Fibroblast of skin of left quadriceps (primary cell): ENCODE data around the gene LAMTOR4.
A peak's percentile ranks its signal among the peaks of the same experiment; 100 is the strongest.
"Not testable (repeated sequence)": the region's sequence is repeated elsewhere in the genome, so short reads cannot be mapped to it uniquely, and the experiment has no call there.

ENCODE experiments used
- DNase-seq, 2 experiments: peaks; one replicate each; pipeline ENCODE4 v3.0.0-alpha.2; 2013; ENCODE audit warnings: low read depth in 2 of 2

The LAMTOR4 gene

DNA sequence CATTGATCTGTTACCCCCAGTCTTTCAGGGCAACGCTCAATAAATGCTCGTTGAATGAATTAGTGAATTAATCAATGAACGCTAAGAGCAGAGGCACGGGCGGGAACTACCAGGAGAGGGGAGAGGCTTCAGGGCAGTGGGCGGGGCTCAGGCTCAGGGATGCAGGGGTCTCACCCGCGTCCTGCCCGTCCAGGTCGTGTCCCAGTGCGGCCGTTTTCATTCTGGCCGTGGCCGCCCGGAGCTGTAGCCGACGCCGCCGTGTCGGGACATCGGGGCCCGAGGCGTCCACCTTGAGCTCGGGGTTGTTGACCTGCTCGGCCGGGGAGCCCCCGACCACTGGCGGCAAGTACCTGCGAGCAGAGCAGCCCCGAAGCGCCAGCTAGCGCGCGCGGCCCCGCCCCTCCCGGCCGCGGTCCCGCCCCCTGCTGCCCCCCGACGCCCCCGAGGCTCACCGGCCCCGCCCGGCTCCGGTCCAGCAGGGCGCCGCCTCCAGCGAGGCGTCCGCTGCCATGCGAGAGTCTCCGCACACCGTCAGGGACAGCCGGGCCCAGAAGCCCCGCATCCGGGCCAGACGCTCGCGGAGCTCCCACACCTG lies 22.5 kb downstream of the LAMTOR4 start:
- DNase-seq, result no peak

DNA sequence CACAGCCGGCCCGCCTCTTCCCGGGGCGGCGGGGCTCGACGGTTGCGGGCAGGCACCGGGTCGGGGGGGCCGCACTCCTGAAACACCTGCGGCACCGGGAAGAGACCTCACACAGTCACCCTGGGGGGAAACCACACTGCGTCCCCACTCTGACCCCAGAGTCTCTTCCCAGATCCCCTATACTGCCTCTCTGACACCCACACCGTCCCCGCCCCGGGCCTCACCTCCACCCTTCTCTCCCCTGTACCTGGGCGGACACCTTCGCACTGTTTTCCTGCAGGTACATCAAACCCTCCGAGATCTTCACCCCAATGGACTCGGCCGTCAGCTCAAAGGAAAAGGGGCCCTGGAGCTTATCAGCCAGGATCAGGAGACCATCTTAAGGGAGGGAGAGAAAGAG lies 23.1 kb downstream of the LAMTOR4 start:
- DNase-seq, result no peak

DNA sequence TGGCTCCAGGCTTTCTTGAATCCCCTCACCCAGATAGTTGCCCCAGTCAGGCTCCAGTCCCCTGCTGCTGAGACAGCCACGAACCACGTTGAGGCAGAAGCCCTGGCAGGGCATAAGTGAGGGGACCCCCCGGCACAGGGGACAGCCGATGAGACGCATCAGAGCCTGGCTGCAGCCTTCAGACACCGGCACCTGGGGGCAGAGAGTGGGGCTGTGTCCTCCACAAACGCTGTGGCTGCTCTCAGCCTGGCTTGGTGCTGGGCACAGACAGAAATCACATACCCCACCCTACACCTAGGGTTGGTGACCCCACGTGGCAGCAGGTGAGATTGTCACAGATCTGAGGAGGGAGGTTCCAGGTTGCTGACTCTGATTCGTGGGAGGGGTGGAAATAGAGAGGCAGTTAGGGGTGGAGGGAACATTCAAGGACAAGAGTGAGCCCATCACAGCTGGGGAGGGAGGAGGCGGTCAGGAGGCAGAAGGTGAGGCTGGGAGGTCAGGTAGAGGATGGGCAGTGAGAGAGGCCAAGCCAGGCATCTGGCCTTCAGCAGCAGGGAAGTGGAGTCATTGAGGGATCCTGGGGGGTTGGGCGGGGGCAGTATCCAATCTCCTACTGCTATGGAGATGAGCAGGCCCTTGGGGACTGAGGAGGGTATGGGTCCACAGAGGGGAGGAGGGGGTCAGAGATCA lies 25.2 kb downstream of the LAMTOR4 start:
- no peak for DNase-seq

DNA sequence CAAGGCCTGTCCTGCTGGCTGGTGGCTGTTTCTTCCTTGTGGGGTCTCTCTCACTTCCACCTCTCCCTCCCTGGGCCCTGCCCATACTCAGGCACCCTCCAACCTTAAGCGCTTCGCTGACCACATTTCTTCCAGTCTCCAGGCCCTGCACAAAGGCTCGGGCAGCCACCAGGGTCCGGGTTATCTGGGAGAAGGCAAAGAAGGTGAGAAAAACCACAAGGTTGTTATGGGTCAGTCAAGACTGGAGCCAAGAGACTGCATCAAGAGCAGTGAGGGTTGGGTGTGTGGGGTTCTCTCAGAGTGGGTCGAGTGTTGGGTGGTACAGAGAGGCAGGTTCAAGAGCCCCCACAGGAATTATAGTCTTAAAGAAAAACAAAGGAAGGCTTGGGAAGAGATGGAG lies 25.9 kb downstream of the LAMTOR4 start:
- DNase-seq, result no peak

DNA sequence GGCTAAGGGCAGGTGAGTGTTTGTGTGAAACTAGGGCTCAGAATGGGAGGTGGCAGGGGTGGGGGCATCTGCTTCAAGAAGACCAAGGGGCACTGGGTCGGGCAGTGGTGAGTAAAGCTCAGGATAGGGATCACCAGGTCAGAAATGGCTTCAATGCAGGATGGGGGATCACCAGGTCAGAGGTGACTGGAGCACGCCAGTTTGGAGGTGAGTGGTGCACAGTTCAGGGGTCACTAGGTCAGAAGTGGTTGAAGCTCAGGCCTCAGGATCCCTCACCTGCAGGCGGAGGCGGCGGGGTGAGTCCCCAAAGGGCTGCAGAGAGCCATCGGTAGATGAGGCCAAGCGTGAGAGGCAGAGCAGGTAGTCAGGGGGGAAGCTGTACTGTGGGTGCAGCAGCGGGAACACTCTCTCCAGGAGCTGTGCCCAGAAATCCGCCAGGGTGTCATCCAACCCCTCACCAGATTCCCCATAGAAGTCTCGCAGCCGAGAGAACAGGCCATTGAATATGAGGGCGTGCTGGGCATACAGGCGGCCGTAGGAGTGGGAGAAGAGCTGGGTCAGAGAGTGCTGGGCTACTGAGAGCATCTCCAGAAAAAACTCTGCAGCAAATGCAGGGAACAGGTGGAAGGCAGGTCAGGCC lies 26.7 kb downstream of the LAMTOR4 start:
- no peak for DNase-seq

DNA sequence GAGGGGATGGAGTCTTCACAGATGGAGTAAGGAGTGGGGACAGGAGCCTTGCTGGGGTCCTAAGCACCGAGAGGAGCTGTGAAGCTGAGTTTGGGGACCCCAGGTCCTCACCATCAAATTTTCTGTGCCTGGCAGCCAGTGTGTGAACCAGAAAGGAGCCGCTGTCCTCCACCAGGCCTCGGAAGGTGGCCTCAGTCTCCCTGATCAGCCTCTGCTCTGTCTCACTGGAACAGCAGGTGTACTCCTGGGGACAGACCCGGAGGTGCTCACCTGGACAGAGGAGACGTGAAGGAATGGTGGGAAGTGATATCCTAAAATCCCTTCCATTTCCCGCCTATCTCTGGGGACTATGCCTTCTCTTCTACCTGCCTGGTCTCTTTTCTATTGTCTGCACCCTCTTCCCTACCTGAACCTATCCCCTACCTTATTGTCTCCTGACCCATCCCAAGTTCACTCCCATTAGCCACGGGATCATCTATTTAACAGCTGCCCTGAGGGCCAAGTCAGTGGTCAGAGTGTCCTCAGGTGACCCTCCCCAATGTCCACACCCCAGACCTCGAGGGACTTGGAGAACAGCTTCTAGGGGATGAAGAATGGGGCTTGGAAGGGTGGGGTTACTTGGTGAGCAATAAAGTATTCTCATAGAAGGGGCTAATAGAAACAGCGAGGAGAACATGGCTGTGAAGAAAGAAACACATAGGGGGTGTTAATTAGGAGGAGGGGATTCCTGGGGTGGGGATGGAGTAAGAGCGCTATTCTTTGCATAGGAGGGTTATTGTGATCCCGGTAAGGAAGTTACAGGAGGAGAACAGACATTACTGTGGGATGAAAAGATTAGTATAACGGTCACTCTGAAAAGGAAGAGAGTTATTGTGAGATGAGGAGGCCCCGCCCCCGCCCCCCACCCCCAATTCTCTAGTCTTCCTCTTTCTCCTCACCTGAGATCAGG lies 27.7 kb downstream of the LAMTOR4 start:
- no peak for DNase-seq

DNA sequence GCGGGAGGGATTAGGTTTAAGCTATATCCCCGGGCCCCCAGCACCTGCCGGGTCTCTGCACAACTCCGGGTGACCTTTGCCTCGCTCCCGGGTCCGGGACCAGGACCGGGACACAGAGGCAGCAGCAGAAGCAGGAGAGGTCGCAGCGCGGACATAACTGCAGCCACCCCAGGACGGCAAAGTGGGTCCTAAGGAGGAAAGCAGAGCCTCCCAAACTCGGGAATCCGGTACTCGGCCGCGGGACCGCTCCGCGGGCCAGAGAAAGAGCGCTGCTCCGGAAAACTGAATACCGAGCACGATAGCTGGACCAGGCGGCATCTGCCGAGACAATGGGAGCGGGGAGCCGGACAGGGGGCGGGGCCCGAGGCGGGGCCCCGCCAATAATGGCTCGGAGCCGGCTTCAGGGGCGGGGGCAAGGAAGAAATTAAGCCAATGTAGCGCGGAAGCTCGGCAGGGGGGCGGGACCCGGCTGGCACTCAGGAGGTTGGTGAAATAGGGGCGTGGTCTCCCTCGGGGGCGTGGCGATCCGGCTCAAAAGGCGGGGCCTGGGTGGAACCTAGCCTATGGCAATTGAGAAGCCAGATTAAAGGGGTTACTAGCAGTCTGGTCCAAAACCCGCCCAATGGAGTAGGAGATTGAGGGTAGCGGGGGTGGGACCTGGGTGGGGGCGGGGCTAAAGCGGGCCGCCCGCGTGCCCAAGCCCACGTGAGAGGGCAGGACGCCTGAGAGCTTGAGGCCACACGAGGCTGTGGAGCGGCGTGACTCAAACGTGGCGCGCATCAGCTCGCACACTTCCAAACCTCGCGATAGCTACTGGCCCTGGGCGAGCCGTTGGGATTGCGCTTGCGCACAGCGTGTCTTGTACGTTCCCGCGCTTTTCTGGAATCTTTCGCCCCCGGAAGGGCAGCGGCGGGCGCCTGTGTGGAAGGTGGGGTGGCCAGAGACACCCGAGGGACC lies 28.6 kb downstream of the LAMTOR4 start, which contains the start of the genes GPC2 and STAG3:
GPC2 (minus strand) TSS at position 337 of the 957 bp plus-strand sequence; CDS start at position 155, 182 bp downstream.
STAG3 (plus strand) TSS at position 874 of the 957 bp plus-strand sequence. CDS start 2,639 bp downstream, outside the sequence.
- peak; percentile 94 to 95 for DNase-seq

DNA sequence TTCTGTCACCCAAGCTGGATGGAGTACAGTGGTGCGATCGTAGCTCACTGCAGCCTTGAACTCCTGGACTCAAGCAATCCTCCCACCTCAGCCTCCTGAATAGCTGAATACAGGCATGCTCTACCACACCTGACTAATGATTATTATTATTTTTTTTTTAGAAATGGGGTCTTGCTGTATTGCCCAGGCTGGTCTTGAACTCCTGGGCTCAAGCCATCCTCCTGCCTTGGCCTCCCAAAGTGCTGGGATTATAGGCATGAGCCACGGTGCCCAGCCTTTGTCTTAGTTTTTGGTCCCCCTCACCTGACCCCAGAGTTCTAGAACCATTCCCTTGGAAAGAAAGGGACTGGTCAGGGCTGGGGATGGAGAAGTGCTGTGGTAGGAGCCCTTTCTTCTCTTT lies 31.4 kb downstream of the LAMTOR4 start:
- DNase-seq, result not testable (repeated sequence)

DNA sequence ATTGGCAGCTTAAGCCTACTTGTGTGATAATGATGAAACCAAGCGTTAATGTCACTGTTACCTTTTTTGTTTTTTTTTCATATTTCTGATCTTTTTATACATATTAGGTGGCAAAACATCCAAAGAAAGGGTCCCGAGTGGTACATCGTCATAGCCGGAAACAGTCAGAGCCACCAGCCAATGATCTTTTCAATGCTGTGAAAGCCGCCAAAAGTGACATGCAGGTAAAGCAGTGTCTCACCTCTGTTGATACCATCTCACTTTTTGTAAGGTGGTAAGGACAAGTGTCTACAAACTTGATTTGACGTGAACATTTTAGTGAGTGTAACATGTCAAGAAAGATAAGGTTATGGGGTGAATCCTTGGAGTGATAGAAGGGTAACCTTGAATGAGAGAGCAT lies 33.9 kb downstream of the LAMTOR4 start:
- not testable (repeated sequence) for DNase-seq

DNA sequence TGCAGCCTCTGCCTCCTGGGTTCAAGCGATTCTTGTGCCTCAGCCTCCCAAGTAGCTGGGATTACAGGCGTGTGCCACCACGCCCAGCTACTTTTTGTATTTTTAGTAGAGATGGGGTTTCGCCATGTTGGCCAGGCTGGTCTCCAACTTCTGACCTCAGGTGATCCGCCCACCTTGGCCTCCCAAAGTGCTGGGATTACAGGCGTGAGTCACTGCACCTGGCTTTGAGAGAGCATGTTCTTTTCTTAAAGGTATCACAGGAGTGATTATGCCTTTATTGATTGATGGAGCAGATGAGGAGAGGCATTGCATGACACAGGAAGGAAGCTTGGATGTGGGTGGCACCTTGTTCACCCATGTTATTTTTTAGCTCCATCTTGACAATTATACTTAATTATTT lies 34.4 kb downstream of the LAMTOR4 start:
- DNase-seq, result not testable (repeated sequence)

DNA sequence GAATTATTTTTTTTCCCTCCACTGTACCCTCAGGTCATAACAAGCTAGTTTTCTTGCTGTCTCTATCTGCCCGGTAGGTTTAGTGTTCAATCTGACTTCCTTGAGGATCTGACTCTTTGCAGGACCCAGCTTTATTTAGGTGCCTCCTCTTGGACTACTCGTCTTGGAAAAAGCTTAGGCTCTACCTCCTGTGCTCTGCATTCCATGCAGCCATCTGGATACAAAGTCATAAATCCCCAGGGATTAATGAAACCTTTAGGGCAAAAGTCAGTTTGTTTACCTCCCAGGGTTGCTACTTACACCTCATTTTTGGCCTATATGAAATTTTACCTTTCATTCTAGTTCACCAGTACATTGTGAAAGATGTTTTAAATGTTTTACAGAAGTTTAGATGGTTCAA lies 37.0 kb downstream of the LAMTOR4 start:
- no peak for DNase-seq

DNA sequence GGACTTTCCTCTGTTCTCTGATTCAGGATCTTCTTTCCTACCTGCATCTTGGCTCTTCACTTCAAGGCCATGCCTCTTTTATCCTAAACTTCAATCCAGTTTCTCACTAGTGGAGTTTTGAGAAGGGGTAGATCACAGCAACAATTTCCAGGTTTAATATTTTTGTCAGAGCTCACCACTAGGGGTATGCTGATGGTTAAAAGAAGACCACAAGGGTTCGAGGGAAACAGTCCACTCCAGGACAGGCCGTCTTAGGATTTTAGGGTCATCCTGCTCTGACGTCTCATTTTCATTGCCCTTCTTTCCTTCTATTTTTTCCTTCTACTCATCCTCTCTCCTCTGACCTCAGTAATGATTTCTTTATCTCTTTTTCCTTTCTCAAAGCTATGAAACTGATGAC lies 40.3 kb downstream of the LAMTOR4 start:
- no peak for DNase-seq

DNA sequence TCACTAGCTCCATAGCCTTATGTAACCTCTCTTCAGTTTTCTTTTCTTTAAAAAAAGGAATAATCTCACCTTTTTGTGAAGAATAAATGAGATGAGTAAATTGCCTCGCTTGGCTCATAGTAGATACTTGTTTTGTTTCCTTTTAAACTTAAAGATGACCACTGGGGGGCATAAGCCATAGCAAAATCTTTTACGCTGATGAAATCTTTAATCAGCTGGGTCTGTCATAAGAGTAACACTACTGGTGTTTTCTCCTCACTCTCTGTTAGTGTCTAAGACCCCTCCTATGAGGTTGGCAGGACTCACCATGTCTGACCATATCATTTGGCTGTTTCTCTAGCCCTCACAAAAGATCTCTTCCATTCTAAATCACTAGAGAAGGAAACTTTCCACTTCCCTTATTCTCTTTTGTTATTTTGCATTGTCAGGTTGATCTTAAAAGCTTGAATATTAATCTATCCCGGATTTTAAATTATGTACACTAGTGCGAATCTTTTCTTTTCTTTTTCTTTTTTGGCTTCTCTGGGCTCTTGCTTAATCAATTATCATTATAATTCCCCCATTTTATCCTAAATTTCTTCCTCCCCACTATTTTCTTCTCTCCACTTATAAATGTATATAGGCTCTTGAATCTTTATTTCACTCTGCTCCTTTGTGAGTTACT lies 41.5 kb downstream of the LAMTOR4 start:
- DNase-seq, result peak; percentile 37 to 38

DNA sequence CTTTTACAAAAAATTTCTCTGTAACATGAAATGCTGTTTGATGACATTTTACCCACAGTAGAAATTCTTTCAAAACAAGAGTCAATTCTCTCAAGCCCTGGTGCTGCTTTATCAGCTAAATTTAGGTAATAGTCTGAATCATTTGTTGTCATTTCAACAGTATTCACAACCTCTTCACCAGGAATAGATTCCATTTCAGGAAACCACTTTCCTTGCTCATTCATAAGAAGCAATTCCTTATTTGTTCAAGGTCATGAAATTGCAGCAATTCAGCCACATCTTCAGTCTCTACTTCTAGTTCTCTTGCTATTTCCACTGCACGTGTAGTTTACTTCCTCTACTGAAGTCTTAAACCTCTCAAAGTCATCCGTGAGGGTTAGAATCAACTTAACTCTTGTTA lies 43.1 kb downstream of the LAMTOR4 start:
- DNase-seq, result no peak

DNA sequence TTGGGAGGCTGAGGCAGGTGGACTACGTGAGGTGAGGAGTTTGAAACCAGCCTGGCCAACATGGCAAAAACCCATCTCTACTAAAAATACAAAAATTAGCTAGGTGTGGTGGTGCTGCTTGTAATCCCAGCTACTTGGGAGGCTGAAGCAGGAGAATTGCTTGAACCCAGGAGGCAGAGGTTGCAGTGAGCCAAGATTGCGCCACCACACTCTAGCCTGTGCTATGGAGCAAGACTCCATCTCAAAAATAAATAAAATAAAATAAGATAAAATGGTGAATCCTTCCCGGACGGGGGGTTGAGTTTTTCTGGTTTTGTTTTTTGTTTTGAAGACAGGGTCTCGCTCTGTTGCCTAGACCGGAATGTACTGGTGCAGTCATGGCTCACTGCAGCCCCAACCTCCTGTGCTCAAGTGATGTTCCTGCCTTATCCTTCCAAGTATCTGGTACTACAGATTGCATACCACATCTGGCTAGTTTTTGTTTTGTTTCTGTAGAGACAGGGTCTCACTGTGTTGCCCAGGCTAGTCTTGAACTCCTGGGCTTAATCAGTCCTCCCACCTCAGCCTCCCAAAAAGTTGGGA lies 43.7 kb downstream of the LAMTOR4 start:
- DNase-seq, result not testable (repeated sequence)

DNA sequence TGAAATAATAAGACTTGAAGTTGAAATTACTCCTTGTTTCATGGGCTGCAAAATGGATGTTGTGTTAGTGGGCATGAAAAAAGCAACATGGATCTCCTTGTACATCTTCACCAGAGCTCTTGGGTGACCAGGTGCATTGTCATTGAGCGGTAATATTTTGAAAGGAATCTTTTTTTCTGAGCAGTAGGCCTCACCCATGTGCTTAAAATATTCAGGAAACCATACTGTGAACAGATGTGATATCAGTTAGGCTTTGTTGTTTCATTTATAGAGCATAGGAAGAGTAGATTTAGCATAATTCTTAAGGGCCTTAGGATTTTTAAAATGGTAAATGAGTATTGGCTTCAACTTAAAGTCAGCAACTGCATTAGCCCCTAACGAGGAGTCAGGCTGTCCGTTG lies 44.3 kb downstream of the LAMTOR4 start:
- no peak for DNase-seq

DNA sequence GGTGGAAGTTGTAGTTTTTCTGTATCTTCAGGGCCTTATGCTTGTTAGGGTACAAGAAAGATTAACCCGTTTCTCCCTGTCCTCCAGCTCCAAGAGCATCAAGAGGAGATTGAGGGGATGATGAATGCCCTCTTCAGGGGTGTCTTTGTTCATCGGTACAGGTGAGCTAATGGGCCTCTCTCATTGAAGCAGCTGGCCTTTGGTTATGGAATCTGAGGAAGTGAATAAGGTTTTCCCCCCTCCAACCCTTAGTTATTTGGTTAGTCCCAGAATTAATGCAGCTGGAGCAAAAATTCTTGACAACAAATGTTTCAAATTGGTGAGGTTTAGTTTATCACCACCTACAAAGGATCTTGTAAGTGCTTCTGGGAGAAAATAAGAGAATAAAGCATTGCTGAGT lies 46.5 kb downstream of the LAMTOR4 start:
- DNase-seq, result no peak

DNA sequence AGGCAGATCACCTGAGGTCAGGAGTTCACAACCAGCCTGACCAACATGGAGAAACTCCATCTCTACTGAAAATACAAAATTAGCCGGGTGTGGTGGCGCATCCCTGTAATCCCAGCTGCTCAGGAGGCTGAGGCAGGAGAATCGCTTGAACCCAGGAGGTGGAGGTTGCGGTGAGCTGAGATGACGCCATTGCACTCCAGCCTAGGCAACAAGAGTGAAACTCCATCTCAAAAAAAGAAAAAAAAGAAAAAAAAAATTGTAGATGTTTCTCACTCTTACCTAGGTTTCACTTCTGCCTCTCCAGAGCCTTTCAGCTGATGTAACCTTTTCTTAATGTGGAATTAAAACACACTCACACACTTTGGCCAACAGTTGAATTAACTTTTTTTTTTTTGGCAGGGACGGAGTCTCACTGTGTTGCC lies 47.2 kb downstream of the LAMTOR4 start:
- DNase-seq, result not testable (repeated sequence)

DNA sequence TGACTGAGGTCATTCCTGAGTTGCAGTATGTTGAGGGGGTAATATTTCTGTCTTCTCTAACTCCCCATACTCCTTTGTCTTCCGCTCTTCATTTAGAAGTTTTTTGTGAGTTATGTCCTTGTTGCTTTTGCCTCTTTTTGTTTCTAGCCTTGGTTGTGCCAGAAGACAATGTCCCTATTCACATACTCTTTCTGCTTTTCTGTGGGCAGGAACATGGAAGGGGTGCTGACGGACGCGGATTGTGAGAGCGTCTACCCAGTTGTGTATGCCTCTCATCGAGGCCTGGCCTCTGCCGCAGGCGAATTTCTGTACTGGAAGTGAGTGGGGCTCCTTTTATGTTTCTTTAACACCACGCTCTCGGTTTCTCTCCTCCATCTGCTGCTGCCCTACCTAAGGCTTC lies 49.5 kb downstream of the LAMTOR4 start:
- no peak for DNase-seq

DNA sequence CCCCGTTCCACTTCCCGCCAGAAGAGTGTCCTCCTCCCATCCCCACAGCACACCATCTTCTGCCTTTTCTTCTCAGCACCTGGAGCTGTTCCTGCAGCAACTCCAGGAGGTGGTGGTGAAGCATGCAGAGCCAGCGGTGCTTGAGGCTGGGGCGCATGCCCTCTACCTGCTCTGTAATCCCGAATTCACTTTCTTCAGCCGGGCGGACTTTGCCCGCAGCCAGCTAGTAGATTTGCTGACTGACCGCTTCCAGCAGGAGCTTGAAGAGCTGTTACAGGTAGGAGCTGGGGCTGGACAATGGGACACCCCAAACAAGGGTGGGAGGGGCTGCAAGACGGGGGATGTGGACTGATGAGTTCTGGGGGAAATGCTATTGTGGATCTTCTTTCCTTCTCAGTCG lies 52.0 kb downstream of the LAMTOR4 start:
- DNase-seq, result no peak
